Fibroblast of pulmonary artery (primary cell): ENCODE data around the gene CRISPLD2.

ENCODE experiments used
- DNase-seq: peaks from one replicate; pipeline ENCODE4 v3.0.0-alpha.2; 2010; ENCODE audit warnings: low read depth
- H3K4me3 ChIP-seq: replicated peaks from 2 replicates; pipeline ENCODE4 v1.5.1; 2011; ENCODE audit warnings: low read depth, mild to moderate bottlenecking, control low read depth, low read length, moderate library complexity
- TF ChIP-seq, protein P1 (sequence below): IDR thresholded peaks from 2 replicates; pipeline ENCODE4 v1.5.1; 2011; ENCODE audit warnings: mild to moderate bottlenecking, control low read depth, low read length, inconsistent platforms; ENCODE audit errors: missing control alignments

The CRISPLD2 gene

DNA sequence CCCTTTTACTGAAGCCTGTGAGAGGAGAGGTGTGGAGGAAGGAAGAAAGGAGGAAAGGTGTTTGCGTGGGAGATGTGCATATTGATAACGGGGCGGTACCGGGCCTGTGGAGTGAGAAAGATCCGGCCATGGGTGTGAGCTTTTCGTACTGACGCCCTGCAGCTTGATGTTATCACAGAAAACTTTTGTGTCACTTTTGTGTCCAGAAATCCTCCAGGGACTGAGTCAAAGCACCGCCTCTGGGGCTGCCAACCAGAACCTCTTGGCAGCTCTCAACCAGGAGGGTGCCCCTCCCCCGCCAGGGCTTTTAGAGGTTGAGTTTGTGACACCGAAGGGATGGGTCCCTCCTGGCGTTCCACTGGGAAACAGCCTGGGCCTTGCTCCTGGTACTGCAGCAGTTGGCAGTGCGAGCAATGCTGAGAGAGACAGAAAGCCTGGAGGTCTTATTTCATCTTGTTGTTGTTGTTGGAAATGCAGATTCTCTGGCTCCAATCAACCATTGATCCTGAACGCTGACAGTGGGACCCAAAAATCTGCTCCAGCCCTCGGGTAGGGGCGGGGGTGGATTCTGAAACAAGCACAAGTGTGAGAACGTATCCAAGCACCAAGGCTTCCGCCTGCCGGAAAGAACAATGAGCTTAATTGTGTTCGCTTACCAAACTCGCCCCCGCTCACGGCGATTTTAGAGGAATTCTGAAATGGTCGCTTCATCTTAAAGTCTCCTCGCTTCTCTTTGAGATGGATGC is 65.0 kb downstream of the CRISPLD2 start:
- H3K4me3 ChIP-seq: no peak overlapping the region
- DNase-seq: peak; percentile 29
- TF ChIP-seq, protein P1, sequence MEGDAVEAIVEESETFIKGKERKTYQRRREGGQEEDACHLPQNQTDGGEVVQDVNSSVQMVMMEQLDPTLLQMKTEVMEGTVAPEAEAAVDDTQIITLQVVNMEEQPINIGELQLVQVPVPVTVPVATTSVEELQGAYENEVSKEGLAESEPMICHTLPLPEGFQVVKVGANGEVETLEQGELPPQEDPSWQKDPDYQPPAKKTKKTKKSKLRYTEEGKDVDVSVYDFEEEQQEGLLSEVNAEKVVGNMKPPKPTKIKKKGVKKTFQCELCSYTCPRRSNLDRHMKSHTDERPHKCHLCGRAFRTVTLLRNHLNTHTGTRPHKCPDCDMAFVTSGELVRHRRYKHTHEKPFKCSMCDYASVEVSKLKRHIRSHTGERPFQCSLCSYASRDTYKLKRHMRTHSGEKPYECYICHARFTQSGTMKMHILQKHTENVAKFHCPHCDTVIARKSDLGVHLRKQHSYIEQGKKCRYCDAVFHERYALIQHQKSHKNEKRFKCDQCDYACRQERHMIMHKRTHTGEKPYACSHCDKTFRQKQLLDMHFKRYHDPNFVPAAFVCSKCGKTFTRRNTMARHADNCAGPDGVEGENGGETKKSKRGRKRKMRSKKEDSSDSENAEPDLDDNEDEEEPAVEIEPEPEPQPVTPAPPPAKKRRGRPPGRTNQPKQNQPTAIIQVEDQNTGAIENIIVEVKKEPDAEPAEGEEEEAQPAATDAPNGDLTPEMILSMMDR: no peak

DNA sequence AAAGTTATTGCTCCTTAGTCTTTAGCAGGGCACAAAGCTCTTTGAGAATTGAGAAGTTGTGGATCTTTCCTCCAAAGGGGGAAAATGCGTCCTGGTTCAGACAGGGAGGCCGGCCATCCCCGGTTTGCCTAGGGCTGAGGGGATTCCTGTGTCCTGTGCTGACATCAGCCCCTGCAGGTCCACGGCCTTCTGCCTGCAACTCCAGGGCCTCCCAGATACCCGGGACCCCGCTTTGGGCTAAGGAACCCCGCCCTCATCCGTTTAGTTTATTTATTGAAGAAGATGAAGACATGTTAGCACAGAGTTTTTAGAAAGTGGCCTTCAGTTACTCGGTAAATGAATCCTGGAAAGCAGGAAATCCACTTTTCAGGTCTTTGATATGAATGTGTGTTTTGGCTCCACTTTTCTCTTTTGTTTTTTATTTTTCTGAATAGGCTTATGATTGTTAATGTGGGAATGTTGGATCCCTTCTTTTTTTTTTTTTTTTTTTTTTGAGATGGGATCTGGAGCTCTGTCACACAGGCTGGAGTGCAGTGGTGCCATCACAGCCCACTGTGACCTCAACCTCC is 65.6 kb downstream of the CRISPLD2 start:
- TF ChIP-seq, protein P1: no peak
- H3K4me3 ChIP-seq: no peak overlapping the region
- DNase-seq: peak; percentile 47

DNA sequence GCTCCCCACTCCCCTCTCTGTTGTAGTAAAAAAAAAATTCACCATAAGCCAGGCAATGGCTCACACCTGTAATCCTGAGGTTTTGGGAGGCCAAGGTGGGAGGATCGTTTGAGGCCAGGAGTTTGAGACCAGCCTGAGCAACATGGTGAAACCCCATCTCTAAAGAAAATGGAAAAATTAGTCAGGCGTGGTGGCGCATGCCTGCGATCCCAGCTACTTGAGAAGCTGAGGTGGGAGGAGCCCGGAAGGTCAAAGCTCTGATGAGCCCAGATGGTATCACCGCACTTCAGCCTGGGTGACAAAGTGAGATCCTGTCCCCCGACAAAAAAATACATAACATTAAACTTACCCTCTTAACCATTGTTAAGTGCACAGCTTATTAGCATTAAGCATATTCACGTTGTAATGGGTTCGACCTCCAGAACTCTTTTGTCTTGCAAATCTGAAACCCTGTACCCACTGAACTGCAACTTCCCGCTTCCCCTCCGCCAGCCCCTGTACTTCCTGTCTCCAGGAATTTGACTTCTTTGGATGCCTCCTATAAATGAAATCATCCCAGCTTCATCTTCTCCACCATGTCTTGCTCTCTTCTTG is 66.8 kb downstream of the CRISPLD2 start:
- TF ChIP-seq, protein P1: no peak
- no peak overlapping the region for H3K4me3 ChIP-seq
- no peak for DNase-seq

DNA sequence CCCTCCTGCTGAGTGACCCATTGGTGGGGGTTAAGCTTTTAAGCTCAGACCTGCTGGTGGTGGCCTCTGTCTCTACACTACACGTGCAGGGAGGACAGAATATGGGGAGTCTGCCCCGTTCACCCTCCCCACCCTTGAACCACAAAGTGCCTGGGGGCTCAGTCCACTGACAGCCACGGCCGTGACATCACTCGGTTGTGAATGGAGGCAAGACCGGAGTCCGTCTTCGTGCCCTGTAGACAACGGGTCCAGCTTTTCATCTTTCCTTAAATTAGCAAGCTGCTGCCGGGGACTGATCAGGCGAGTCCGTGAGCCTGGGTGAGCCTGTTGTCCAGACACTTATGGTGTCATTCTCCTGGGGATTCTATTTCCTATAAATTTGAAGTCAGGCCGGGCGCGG is 67.4 kb downstream of the CRISPLD2 start:
- H3K4me3 ChIP-seq: no peak overlapping the region
- DNase-seq: no peak
- TF ChIP-seq, protein P1: no peak

DNA sequence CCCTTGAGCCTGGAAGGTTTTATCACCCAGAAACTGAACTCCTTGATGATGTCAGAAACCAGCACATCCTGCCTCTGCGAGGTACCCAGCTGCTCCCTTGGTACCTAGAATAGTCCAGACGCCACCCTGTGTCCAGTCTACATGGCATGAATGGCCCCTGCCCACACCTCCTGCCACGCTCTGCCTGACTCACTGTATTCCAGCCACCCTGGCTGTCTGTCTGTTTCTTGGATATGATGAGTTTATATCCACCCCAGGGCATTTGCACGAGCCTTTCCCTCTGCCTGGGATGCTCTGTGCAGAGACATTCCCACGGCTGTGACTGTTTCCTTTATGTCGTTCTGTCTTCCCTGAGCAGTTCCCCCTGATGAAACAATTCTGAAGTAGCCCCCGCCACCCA is 68.7 kb downstream of the CRISPLD2 start:
- no peak overlapping the region for H3K4me3 ChIP-seq
- TF ChIP-seq, protein P1: no peak
- no peak for DNase-seq

DNA sequence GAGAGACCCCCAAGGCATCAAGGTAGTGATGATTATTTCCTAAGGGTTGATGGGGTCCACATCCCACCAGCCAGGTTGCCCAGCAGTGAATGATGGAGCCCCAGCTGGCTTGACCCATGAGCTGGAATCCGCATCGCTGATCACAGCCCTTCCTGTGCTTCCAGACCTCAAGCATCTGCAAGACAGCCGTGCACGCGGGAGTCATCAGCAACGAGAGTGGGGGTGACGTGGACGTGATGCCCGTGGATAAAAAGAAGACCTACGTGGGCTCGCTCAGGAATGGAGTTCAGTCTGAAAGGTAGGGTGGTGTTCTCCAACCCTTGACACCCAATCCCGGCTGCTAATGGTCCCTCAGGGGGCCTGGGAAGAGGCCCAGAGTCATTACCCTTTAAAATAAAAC is 69.3 kb downstream of the CRISPLD2 start:
- no peak for DNase-seq
- H3K4me3 ChIP-seq: no peak overlapping the region
- TF ChIP-seq, protein P1: no peak
